GM23338 (cell line): ENCODE data around the gene RASSF4.

ENCODE experiments used
- CTCF ChIP-seq, 2 experiments: fragments of 200-600 bp in 1 of 2; sonication (generic) in 1 of 2; conservative IDR thresholded peaks; 2 replicates each; pipeline versions ENCODE4 v1.5.1 to v1.6.1; 2016 to 2017; ENCODE audit warnings: antibody characterized with exemption in 2 of 2, low read depth in 2 of 2, mild to moderate bottlenecking in 2 of 2, moderate library complexity in 1 of 2
- EZH2 ChIP-seq: fragments of 200-600 bp; sonication (generic); IDR thresholded peaks from one replicate; pipeline ENCODE4 v1.8.0; 2017; ENCODE audit warnings: antibody characterized with exemption, mild to moderate bottlenecking, low read depth; ENCODE audit not compliant: unreplicated experiment
- EZH2phosphoT487 ChIP-seq: fragments of 200-600 bp; sonication (generic); IDR thresholded peaks from one replicate; pipeline ENCODE4 v1.8.1; 2018; ENCODE audit warnings: antibody characterized with exemption; ENCODE audit not compliant: unreplicated experiment
- JUNB ChIP-seq: IDR thresholded peaks from one replicate; pipeline ENCODE4 v1.6.1; 2016; ENCODE audit warnings: antibody characterized with exemption; ENCODE audit not compliant: unreplicated experiment
- POLR2AphosphoS5 ChIP-seq: IDR thresholded peaks from 2 replicates; pipeline ENCODE4 v1.6.1; 2016; ENCODE audit warnings: antibody characterized with exemption, low read depth
- REST ChIP-seq: IDR thresholded peaks from one replicate; pipeline ENCODE4 v1.6.1; 2018; ENCODE audit warnings: antibody characterized with exemption; ENCODE audit not compliant: unreplicated experiment
- STAT1 ChIP-seq: IDR thresholded peaks from one replicate; pipeline ENCODE4 v1.6.1; 2016; ENCODE audit warnings: antibody characterized with exemption; ENCODE audit not compliant: unreplicated experiment

- TF ChIP-seq STAT1: no peak
- TF ChIP-seq CTCF (conservative IDR thresholded peaks at IDR 0.05; ENCODE audit: low read depth in 2 of 2): no peak
- TF ChIP-seq POLR2AphosphoS5: no peak
- no peak for TF ChIP-seq EZH2
- TF ChIP-seq REST: no peak
- TF ChIP-seq JUNB: no peak
- TF ChIP-seq EZH2phosphoT487: no peak
Measured at GRCh38 chr10:44921061-44921460, 38.5 kb upstream of the RASSF4 start.
